Endothelial cell of umbilical vein (primary cell): ENCODE results near the gene PRDM2. TPM values are rescaled to one million over a fixed set of nuclear protein-coding genes. Genes with fewer than 3 reads are reported as not detected.

Experiments
- BruUV-seq: library from RNA; stranded (reverse); fragments of 400-500 nt; replicated peaks from 2 replicates; lab custom pipeline; 2021; lab: Mats Ljungman, UMichigan
- CTCF ChIA-PET: fragments of 300-600, 350-600 bp; sonication (Branson Sonifier 250); formaldehyde crosslinking; loops from one replicate; lab custom pipeline; 2021; ENCODE audit warnings: antibody characterized with exemption, inconsistent platforms; lab: Charles Lee
- POLR2A ChIA-PET: fragments of 300-600, 350-600 bp; sonication (Branson Sonifier 250); formaldehyde crosslinking; loops from one replicate; lab custom pipeline; 2021; ENCODE audit warnings: antibody characterized with exemption, inconsistent platforms; lab: Charles Lee
- DNase-seq: peaks from one replicate; pipeline ENCODE4 v3.0.0-alpha.2; 2011; ENCODE audit warnings: low read depth, low spot score
- FAIRE-seq: peaks from 2 replicates; lab custom pipeline; 2011; peaks lifted over from hg19 to GRCh38; lab: Jason Lieb, UNC
- H2AFZ ChIP-seq: 2 replicates; pipeline ENCODE4 v1.6.0; 2012; ENCODE audit warnings: low read depth, low read length, control low read depth, inconsistent platforms
- H3K27ac ChIP-seq: 2 replicates; pipeline ENCODE4 v1.5.1; 2011; ENCODE audit warnings: low read depth, mild to moderate bottlenecking, control low read depth, low read length, moderate library complexity; ENCODE audit not compliant: insufficient read depth
- H3K27me3 ChIP-seq, 2 experiments: 2 replicates each; pipeline versions ENCODE4 v1.6.0 to v1.6.1; 2011; ENCODE audit warnings: low read length in 2 of 2, mixed read lengths in 1 of 2; ENCODE audit not compliant: control insufficient read depth in 2 of 2, insufficient read depth in 2 of 2
- H3K36me3 ChIP-seq, 2 experiments: 2 replicates in 1 of 2; 3 replicates in 1 of 2; pipeline ENCODE4 v1.5.1; 2011; ENCODE audit warnings: low read length in 2 of 2, mild to moderate bottlenecking in 1 of 2, moderate library complexity in 1 of 2; ENCODE audit not compliant: control insufficient read depth in 2 of 2, insufficient read depth in 2 of 2; ENCODE audit errors: extremely low read depth in 1 of 2
- H3K4me1 ChIP-seq: 3 replicates; pipeline ENCODE4 v1.5.1; 2011; ENCODE audit warnings: mild to moderate bottlenecking, low read length; ENCODE audit not compliant: control insufficient read depth, insufficient read depth; ENCODE audit errors: extremely low read depth
- H3K4me2 ChIP-seq: 2 replicates; pipeline ENCODE4 v1.6.1; 2011; ENCODE audit warnings: low read length, control low read depth, mixed read lengths; ENCODE audit not compliant: insufficient read depth
- H3K4me3 ChIP-seq, 3 experiments: fragments of 200-600 bp in 1 of 3; sonication (generic), shearing (Covaris generic) in 1 of 3; replicated peaks in 1 of 3; 2 replicates each; pipeline ENCODE4 v1.5.1; 2011 to 2016; ENCODE audit warnings: control low read depth in 3 of 3, low read length in 3 of 3, mild to moderate bottlenecking in 2 of 3, inconsistent platforms in 1 of 3, low read depth in 1 of 3, moderate library complexity in 1 of 3; ENCODE audit not compliant: insufficient read depth in 1 of 3
- H3K79me2 ChIP-seq: 2 replicates; pipeline ENCODE4 v1.6.0; 2012; ENCODE audit warnings: low read length, inconsistent platforms; ENCODE audit not compliant: control insufficient read depth, insufficient read depth
- H3K9ac ChIP-seq: replicated peaks from 2 replicates; pipeline ENCODE3; 2011; ENCODE audit warnings: low read length, control low read depth; ENCODE audit not compliant: insufficient read depth; ENCODE audit errors: extremely low read depth
- H3K9me1 ChIP-seq: replicated peaks from 3 replicates; pipeline ENCODE4 v1.6.0; 2011; ENCODE audit warnings: mild to moderate bottlenecking, low read length; ENCODE audit not compliant: control insufficient read depth, insufficient read depth; ENCODE audit errors: extremely low read depth
- H3K9me3 ChIP-seq: replicated peaks from 2 replicates; pipeline ENCODE4 v1.5.1; 2012; ENCODE audit warnings: low read length, inconsistent platforms; ENCODE audit not compliant: control insufficient read depth, insufficient read depth
- H4K20me1 ChIP-seq: replicated peaks from 2 replicates; pipeline ENCODE3; 2011; ENCODE audit warnings: mild to moderate bottlenecking, low read length; ENCODE audit not compliant: control insufficient read depth, insufficient read depth; ENCODE audit errors: extremely low read depth
- EZH2 ChIP-seq: IDR thresholded peaks from 2 replicates; pipeline ENCODE4 v1.6.1; 2012; ENCODE audit warnings: borderline replicate concordance, low read depth, mild to moderate bottlenecking, moderate library complexity, low read length, inconsistent platforms; ENCODE audit not compliant: severe bottlenecking
- FOS ChIP-seq: IDR thresholded peaks from 2 replicates; pipeline ENCODE4 v1.6.1; 2011; ENCODE audit warnings: mild to moderate bottlenecking, low read length, moderate library complexity, borderline replicate concordance; ENCODE audit not compliant: insufficient read depth
- GATA2 ChIP-seq: IDR thresholded peaks from 2 replicates; pipeline ENCODE4 v1.7.0; 2011; ENCODE audit warnings: low read depth, mild to moderate bottlenecking, moderate library complexity, mixed read lengths, low read length; ENCODE audit not compliant: insufficient read length, insufficient read depth
- JUN ChIP-seq: IDR thresholded peaks from 2 replicates; pipeline ENCODE4 v1.6.1; 2011; ENCODE audit warnings: borderline replicate concordance, low read depth; ENCODE audit not compliant: insufficient read length, insufficient read depth
- MYC ChIP-seq: IDR thresholded peaks from one replicate; pipeline ENCODE4 v1.6.1; 2011; ENCODE audit warnings: mild to moderate bottlenecking, low read depth, low read length
- POLR2A ChIP-seq: IDR thresholded peaks from 2 replicates; pipeline ENCODE4 v1.6.1; 2012; ENCODE audit warnings: low read depth, mild to moderate bottlenecking, control low read depth, low read length
- POLR2AphosphoS5 ChIP-seq: IDR thresholded peaks from 2 replicates; pipeline ENCODE4 v1.6.1; 2012; ENCODE audit warnings: low read depth, mild to moderate bottlenecking, control low read depth, low read length, moderate library complexity; ENCODE audit not compliant: insufficient read depth
- dilution Hi-C: fragments of 300-500 bp; cut with MboI; formaldehyde crosslinking; loops from one replicate; pipeline ENCODE4 v1.15.0; 2019; ENCODE audit warnings: low sequenced_read_pairs; ENCODE audit not compliant: extremely low pct_ligation_motif_present
- intact Hi-C: fragments of 100-400 bp; cut with micrococcal nuclease; formaldehyde crosslinking; loops from one replicate; pipeline ENCODE4 v1.10.0; 2022
- polyA plus RNA-seq, 4 experiments: library from polyadenylated mRNA; depleted of rRNA in 3 of 4; stranded (reverse) in 3 of 4; unstranded in 1 of 4; fragments of >200 nt; gene quantifications; 2 replicates each; pipeline versions ENCODE4 v1.2.1 to v1.2.3, GENCODE V29; 2011 to 2012; ENCODE audit warnings: missing spikeins in 1 of 4
- total RNA-seq: library from RNA; stranded (reverse); gene quantifications from 2 replicates; pipeline ENCODE4 v1.2.3, GENCODE V29; 2021
- TF ChIP-seq, protein P1 (sequence below): IDR thresholded peaks from 2 replicates; pipeline ENCODE4 v1.6.1; 2011; ENCODE audit not compliant: insufficient read depth, insufficient read length

Gene PRDM2
- total and polyA plus RNA-seq, 2 donors (not counting 3 experiments of a cell fraction or from before 2014, with no cell fraction given) = 11.3 to 35.7 TPM

DNA sequence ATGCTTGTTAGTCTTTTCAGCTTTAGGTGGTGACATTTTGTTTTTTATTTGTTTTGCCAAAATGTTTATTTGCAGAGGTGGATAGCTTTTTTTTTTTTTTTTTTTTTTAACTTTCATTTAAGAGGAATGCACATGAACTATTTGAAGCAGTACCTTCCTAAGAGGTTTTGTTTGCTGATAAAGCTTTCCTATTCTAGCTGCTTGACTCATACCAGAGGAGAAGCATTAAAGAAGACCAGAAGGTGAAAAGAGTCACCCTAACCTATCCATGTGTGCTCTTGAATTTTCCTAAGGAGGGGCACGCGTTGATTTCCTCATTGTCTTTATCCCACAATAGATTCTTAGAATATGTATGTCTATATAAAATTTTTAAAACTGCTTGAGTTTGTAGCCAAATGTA is 57.7 kb downstream of the PRDM2 start:
- intact Hi-C loops = no loop called here
- H3K9me3 ChIP-seq = no peaks in the 10 kb centered on the region
- no peak overlapping the region for H3K4me3 ChIP-seq
- no peaks in the 10 kb centered on the region for H3K27me3 ChIP-seq
- BruUV-seq = no TSS peak
- no peaks in the 10 kb centered on the region for H3K4me1 ChIP-seq
- DNase-seq (no peak), FAIRE-seq (no peak)
- H3K36me3 ChIP-seq = no peaks in the 10 kb centered on the region
- ChIA-PET POLR2A (no interaction called here), CTCF (interaction anchor here (0.8 to 1.7 kb wide), 4 partner anchors 9 to 53 kb away, joined by 3 to 5 read pairs (median 3); no protein-coding TSS in a partner anchor)
- dilution Hi-C loops = no loop called here
- no peak overlapping the region for H3K4me2 ChIP-seq
- H2AFZ ChIP-seq = no peak overlapping the region
- H3K9me1 ChIP-seq = no peaks in the 10 kb centered on the region
- H3K79me2 ChIP-seq = peaks cover 98% of the 10 kb centered on the region
- H3K27ac ChIP-seq = no peak overlapping the region
- no peak for TF ChIP-seq FOS
- no peak for TF ChIP-seq POLR2AphosphoS5
- TF ChIP-seq, protein P1, sequence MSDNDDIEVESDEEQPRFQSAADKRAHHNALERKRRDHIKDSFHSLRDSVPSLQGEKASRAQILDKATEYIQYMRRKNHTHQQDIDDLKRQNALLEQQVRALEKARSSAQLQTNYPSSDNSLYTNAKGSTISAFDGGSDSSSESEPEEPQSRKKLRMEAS = no peak
- TF ChIP-seq EZH2 = no peak
- H4K20me1 ChIP-seq = peaks cover 18% of the 10 kb centered on the region
- H3K9ac ChIP-seq = no peak overlapping the region

DNA sequence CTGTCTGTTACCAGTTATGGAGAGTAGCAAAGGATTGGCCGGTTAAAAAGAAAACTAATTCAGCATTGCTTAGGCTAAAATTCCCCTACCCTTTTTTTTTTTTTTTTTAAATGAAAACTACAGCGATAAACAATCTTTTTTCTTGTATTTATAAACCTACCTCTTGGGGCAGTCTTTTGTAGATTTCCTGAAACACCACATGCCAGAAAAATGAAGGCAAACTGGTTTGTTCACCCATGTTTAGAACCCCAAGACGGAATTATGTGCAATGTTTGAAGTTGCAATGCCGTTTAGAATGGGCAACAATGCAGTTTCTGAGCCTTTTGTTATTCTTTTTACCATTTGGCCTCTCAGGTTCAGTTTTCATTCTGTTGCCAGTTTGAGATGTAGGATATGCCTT is 59.1 kb downstream of the PRDM2 start:
- BruUV-seq = no TSS peak
- Histone ChIP-seq H3K27ac (no peak overlapping the region), H3K27me3 (no peaks in the 10 kb centered on the region), H3K9me3 (no peaks in the 10 kb centered on the region), H3K79me2 (peaks cover 98% of the 10 kb centered on the region), H3K9ac (no peak overlapping the region), H3K4me2 (no peak overlapping the region), H3K9me1 (no peaks in the 10 kb centered on the region), H2AFZ (no peak overlapping the region), H3K4me1 (no peaks in the 10 kb centered on the region), H4K20me1 (peaks cover 18% of the 10 kb centered on the region), H3K36me3 (no peaks in the 10 kb centered on the region), H3K4me3 (no peak overlapping the region)
- TF ChIP-seq GATA2 (no peak), POLR2AphosphoS5 (no peak), POLR2A (no peak), EZH2 (no peak), MYC (no peak), JUN (no peak)
- intact Hi-C loops (no loop called here), dilution Hi-C loops (no loop called here)
- FAIRE-seq = no peak
- DNase-seq = no peak
- POLR2A ChIA-PET = no interaction called here
- CTCF ChIA-PET = interaction anchor here (2.6 kb wide), 1 partner anchor 10 kb away, joined by 12 read pairs; no protein-coding TSS in a partner anchor
